Measurements from ENCODE around the gene SLC25A34.

The SLC25A34 gene

DNA sequence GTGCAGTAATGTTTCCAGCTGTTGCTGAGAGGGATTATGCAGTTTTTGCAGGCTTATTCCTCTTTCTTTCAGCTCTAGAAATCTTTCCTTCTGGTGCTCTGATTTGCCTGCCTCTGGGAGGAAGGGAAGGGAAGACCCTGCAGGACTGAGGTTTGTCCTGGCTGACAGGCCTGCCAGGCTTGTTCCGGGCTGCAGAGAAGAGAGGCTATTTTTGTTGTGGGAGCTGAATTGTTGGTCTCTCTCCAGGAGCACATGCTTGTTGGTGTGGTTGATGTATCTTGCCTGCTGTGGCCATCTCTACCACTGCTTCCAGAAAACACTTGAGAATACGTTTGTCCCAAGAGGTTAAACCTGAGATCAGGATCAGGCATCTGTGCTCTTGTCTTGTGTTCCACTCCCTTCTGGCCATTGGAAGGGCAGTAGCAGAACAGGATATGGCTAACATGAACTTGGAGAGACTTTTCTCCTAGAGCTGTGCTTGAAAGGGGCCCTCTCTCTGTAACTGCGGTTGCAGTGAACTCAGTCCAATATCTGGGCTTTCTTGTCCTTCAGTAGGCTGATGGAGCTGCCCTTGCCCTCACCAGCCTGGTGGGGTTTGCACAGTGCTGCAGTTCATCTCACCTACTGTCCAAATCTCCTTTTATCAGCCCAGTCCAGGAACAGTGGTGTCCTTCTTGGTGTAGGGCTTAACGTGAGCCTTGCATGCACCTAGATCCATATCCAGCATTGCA, 21.5 kb upstream of the SLC25A34 start:
- no peak for DNase-seq (ENCODE audit: low read depth, low spot score)

DNA sequence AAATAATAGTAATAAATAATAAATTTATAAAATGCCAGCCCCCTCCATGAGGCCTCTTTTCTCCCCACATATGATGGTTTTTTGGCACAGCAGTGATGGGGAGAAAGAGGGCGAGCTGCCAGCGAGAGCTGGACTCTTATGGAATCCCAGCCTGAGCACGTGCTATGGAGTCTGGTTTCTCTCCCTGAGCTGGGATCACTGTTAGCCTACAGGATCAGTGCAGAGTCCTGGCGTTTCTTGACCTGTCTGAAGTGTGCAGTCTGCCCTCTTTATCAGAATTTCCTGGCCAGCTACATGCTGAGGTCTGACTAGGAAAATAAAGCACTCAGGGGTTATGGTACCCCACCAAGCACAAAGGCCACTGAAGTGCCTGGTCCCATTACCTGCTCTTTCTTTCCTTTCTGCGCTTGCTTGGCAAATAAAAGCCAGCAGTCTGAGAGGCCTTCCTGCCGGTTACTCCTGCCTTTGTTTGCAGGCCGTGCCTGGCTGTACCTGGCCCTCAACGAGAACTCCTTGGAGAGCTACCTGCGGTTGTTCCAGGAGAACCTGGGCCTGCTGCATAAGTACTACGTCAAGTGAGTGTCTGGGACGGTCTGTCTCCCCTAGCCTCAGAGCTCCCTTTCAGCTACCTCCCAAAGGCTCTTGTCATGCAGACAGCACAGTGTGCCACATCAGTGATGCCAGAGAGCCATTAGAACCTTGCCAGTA, 18.5 kb upstream of the SLC25A34 start:
- no peak for DNase-seq (ENCODE audit: low read depth, low spot score)

DNA sequence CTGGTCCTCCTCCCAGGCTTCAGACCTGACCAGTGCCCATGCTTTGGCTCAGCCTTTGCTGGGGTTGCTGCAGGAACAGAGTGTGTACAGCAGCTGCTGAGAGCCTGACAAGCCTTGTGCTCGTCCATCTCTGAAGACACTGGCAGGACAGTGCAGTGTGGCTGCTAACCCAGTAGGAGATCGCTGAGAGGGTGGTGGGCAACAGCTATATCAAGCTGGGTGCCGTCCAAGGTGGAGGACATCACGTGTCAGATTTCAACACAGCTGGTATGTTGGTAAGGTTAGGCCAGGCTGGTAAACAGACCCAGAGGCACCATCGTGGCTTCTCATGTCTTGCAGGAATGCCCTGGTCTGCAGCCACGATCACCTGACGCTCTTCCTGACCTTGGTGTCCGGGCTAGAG, 17.9 kb upstream of the SLC25A34 start:
- DNase-seq (ENCODE audit: low read depth, low spot score) = no peak

DNA sequence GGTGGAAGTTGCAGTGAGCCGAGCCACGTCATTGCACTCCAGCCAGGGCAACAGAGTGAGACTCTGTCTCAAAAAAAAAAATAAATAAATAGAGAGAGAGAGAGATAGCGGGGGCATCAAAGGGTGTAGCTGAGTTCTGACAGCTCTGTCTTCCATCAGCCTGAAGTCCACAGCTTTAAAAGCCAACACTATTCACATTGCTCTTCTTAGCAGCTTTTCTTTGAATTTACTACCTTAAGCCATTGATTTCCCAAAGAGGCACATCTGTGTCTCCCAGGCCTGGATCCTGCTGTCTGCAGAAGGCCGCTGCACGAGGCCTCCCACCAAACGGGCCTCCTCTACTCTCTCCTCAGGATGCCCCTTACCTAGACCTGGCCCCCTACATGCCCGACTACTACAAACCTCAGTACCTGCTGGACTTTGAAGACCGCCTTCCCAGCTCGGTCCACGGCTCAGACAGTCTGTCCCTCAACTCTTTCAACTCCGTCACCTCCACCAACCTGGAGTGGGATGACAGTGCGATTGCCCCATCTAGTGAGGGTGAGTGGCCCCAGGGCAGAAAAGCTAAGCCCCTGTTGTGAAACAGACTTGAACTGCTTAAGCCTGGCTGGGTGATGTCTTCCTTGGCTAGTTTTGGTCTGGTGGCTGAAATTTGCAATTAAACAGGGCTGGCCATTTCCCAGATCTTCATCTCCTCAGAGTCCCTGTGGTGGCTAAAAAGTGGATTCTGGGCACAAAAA, 16.5 kb upstream of the SLC25A34 start:
- no peak for DNase-seq (ENCODE audit: low read depth, low spot score)

DNA sequence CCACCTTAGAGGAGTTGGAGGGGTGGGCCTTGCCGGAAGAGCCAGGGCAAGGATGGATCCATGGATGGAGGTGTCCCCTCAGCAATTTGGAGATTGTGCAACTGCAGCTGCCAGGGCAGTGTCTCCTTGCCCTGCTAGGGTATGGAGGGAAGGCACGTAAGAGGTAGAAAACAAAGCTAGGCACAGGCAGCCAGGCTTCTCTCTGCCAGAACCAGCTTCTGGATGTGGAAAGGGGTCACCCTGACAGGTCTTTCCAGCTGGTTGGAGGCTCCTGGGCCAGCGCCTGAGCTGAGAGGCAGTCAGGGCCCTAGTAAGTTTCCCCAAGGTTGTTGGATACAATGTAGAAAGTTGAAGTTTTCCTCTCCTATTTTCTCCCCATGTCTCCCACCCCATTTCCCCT, 15.2 kb upstream of the SLC25A34 start:
- no peak for DNase-seq (ENCODE audit: low read depth, low spot score)

DNA sequence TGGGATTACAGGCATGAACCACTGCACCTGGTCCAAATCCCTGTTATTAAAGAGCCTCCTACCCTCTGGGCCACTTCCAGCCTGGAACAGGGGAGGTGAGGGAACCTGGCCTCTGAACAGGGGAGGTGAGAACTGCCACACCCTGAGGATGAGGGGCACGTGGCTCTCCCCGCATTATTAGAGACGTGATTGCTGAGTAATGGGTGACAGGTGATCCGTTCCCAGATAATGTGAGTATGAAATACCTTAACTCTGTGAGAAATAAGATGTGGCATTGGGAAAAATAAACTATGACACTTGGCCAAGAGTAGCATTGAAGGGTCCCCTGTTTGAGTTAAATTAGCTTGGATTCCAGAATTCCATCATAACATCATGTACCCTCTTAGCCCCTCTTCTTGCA, 13.6 kb upstream of the SLC25A34 start:
- no peak for DNase-seq (ENCODE audit: low read depth, low spot score)

DNA sequence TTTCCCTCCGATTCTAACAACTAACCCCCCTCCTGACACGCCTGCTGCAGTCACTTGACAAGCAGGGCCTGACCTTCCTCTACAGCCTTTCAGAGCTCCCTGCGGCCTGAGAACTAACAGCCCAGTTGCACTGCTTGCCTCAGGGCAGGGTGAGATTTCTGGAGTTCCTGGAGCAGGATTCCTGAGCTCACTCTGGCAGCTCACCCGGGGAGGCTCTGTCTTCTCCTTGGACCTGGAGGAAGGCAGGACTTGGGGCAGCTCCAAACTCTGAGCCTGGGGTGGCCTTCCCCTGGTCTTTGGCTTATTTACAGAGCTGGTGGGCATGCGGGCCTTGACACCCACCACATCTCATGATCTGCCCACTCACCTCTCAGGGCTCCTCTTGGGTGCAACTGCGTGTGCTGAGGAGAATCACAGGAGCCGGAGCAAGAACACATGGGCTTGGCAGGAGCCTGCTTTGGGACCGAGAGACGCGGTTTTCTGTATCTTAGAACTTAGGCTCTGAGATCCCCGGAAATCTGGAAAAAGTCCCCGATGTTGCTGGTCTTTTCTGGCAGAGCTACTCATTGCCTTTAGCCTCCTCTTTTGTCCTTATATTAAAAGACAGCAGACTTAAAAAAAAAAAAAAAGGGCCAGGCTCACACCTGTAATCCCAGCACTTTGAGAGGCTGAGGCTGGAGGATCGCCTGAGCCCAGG, 13.1 kb upstream of the SLC25A34 start:
- DNase-seq (ENCODE audit: low read depth, low spot score) = no peak

DNA sequence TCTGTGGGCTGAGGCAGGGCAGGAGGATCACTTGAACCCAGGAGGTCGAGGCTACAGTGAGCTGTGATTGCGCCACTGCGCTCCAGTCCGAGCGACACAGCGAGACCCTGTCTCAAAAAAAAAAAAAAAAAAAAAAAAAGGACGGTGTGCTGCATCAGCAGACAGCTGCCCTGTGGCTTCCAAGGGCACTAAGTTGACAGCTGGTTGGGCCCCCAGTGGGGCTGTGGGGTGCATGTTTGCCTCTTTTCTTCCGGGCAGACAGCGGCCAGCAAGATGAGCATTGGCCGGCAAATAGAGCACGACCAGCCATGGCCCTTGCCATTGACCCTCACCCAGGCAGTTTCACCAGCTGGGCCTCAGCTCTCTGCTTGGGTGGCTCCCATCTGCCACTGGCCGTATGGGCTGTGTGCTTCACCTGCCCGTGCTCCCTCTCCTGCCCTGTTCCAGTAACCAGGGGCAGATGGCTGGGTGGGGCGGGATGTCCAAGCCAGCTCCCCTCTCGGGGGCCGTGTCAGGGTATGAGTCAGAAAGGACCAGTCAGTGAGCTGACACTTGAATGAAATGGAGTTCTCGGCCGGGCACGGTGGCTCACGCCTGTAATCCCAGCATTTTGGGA, 12.3 kb upstream of the SLC25A34 start:
- DNase-seq (ENCODE audit: low read depth, low spot score) = no peak

DNA sequence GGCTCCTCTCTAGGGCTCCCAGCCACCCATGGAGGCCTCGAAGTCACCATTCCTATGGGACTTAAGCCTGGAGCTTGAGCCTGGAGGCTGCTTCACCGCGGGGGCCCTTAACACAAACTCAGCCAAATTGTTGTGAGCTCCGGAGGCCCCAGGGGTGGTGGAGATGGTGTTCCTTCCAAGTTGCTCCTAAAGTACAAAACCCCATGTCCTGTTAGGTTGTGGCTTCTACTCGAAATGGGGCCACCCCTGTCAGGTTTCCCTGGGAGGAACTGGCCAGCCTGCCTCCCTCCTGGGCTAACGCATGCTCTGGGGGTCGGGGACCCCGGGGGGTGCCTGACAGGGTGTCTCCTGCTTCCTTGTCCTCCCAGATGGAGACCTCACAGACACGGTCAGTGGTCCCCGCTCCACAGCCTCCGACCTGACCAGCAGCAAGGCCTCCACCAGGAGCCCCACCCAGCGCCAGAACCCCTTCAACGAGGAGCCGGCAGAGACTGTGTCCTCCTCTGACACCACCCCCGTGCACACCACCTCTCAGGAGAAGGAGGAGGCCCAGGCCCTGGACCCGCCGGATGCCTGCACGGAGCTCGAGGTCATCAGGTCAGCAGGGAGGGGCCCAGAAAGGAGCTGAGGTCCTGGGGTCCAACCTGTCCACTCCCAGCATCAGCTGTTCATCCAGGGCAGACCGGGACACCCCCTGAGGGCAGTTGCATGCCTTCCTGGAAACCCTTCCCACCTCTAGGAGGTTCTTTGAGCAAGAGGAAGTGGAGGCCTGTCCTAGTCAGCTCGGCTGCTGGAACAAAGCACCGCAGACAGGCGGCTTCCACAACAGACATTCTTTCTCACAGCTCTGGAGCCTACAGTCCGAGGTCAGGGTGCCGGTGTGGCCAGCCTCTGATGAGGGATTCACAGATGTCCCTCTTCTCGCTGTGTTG, 10.8 kb upstream of the SLC25A34 start:
- no peak for DNase-seq (ENCODE audit: low read depth, low spot score)

DNA sequence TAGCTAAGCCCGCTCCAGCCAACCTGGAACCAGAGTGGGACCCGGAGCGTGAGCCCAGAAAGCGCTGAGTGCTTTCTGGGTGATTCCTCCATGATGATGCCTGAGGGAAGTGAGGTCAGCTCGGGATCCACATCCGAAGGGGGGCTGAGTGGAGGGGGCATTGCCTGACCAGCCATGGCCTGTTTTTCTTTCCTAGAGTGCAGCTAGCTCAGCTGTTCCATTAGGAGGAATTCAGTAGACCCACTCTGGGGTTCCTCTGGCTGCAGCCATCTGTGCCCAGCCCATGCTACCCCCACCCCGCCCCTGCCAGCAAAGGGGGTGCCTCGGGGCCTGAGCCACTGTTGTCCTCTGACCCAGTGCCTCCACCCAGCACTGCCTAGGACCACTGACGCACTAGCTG, 9.6 kb upstream of the SLC25A34 start:
- no peak for DNase-seq (ENCODE audit: low read depth, low spot score)

DNA sequence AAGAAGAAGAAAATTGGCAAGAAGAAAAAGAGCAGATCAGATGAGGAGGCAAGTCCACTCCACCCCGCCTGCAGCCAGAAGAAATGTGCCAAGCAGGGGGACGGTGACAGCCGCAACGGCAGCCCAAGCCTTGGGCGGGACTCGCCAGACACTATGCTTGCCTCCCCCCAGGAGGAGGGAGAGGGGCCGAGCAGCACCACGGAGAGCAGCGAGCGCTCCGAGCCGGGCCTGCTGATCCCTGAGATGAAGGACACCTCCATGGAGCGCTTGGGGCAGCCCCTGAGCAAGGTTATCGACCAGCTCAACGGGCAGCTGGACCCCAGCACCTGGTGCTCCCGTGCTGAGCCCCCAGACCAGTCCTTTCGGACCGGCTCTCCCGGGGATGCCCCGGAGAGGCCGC, 9.0 kb upstream of the SLC25A34 start:
- no peak for DNase-seq (ENCODE audit: low read depth, low spot score)

DNA sequence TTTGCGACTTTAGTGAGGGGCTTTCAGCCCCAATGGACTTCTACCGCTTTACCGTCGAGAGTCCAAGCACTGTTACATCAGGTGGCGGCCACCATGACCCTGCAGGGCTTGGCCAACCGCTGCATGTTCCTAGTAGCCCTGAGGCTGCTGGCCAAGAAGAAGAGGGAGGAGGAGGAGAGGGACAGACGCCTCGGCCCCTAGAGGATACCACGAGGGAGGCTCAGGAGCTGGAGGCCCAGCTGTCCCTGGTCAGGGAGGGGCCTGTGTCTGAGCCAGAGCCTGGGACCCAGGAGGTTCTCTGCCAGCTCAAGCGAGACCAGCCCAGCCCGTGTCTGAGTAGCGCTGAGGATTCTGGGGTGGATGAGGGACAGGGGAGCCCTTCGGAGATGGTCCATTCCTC, 8.6 kb upstream of the SLC25A34 start:
- DNase-seq (ENCODE audit: low read depth, low spot score) = no peak

DNA sequence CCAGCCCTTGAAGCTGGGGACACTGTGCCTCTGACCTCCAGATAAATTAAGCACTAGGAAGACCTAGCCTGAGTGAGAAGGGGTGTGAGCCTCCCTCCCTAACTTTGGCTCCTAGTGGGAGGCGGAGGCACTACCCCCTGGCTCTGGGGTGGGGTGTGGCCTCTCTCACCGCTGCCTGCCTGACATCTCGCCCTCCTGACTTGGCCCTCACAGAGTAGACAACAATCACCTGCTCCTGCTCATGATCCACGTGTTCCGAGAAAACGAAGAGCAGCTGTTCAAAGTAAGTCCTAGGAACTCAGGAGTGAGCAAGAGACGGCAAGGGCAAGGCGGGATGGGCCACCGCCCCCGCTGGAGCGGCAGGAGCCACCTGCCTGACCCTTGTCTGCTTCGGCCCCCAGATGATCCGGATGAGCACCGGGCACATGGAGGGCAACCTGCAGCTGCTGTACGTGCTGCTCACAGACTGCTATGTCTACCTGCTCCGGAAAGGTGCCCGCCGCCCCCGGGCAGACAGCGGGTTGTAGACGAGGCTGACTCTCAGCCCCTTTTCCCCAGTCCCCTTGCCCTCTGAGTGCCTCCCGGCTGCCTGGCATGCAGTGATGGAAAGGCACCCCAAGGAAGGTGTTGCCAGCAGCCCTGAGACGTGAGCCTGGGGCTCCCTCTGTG, 8.1 kb upstream of the SLC25A34 start:
- no peak for DNase-seq (ENCODE audit: low read depth, low spot score)

DNA sequence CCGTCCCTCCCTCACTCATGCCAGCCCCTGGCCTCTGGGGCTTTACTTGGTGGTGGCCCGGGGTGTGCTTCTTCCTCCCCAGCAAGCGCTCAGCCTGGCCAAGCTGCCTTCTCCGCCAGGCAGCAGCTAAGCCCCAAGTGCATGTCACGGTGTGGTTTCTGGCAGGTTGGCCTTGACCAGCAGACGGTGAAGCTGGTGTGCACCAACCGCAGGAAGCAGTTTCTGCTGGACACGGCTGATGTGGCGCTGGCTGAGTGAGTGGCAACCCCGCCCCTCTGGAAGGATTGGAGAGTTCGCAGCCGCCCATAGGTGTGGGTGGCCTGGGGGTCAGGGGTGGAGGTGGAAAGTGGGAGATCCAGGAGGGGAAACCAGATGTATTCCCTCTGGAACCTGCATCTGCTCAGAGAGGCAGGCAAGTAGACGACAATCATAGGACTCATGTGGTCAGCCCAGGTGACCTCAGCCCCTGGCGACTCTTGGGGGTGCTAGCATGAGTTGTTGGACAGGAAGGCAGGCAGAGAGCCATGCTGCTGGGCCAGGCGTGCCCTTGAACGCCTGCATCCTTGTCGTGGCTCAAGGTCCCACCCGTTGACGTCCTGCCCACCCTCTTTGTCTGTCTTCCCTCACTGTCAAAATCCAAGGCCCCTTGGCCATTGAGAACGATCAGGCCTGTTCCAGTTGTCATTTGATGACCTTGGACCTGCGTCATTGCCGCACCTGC, 7.0 kb upstream of the SLC25A34 start:
- no peak for DNase-seq (ENCODE audit: low read depth, low spot score)

DNA sequence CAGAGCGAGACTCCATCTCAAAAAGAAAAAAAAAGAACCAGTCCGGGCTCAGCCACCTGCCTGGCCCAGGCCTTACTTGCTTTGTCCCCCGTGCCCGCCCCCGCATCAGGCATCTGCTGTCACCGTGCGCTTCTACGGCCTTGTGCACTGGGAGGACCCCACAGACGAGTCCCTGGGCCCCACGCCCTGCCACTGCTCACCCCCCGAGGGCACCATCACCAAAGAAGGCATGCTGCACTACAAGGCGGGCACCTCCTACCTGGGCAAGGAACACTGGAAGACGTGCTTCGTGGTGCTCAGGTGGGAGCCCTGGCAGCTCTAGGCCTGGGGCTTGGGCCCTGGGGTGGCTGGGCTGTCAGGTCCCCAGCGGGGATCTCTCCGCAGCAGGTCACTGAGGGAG, 5.6 kb upstream of the SLC25A34 start:
- DNase-seq (ENCODE audit: low read depth, low spot score) = no peak

DNA sequence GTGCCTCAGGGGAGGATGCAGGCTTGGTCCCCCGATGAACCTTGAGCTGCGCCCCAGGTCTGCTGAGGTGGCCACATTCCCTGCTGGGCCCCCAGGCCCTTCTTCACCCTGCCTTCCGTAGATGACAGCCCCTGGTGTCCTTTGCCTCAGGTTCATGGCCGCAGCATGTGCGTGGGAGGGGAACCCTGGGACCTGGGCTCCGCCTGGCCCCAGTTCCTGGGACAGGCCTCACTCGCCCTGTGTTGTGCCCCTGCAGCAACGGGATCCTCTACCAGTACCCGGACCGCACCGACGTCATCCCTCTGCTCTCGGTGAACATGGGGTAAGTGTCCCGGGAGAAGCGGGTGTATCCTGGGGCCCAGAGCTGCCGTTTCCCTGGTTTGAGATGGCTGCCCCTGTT, 5.1 kb upstream of the SLC25A34 start:
- DNase-seq (ENCODE audit: low read depth, low spot score) = no peak

DNA sequence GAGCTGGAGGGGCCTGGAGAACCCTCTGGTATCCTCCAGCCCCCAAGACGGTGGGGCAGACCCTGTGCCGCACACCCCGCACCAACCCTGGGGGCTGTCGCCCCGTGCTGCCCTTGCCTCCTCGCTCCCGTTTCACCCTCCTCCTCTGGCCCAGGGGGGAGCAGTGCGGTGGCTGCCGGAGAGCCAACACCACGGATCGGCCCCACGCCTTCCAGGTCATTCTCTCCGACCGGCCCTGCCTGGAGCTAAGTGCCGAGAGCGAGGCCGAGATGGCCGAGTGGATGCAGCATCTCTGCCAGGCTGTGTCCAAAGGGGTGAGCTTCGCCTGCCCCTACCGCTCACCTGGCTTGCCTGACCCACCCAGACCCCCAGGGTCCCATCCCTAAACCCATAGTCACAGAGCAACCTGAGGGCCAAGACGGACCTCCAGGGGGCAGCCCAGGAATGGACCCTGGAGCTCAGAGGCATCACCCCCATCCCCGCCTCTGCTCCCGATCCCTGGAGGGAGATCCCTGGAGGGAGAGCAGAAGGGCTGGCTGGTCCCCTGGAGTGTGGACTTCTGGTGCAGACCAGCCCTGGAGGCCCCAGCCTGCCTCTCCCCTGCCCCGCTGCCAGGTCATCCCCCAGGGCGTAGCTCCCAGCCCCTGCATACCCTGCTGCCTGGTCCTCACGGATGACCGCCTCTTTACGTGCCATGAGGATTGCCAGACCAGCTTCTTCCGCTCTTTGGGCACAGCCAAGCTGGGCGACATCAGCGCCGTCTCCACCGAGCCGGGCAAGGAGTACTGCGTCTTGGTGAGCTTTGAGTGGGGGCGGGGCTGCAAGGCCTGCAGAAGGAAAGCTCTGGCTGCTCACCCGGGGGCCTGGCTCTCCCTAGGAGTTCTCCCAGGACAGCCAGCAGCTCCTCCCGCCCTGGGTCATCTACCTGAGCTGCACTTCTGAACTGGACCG, 4.0 kb upstream of the SLC25A34 start:
- DNase-seq (ENCODE audit: low read depth, low spot score) = no peak

DNA sequence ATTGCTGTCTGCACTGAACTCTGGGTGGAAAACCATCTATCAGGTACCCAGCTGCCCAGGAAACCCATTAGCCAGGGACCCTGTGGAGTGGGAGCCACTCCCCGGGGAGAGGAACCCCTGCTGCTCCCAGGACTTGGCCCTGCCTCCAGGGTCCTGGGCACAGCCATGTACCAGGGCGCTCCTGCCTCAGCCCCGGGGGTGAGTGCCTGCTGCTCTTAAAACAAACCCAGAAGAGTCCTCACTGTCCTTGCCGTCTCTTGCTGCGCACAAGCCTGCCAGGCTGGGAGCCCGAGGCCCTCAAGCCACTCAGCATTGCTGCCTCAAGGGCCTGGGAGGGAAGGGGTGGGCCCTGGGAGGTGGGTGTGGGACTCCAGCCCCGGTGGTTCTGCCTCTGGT, 3.4 kb upstream of the SLC25A34 start:
- DNase-seq (ENCODE audit: low read depth, low spot score) = no peak

Measured in activated CD4-positive, CD25-positive, alpha-beta regulatory T cell treated with anti-CD3 and anti-CD28 coated beads, Interleukin-2, amount 50 U/mL, for 16 hours (primary cell).